Astrocyte of the hippocampus (primary cell): ENCODE data around the gene COL25A1.
"Not testable (repeated sequence)": the region's sequence is repeated elsewhere in the genome, so short reads cannot be mapped to it uniquely, and the experiment has no call there.

Experiments
- DNase-seq: peaks from one replicate; pipeline ENCODE4 v3.0.0; 2011; ENCODE audit warnings: low read depth, low spot score

The COL25A1 gene

GRCh38 chr4:108965472-108966076, 336.9 kb downstream of the COL25A1 start:
- no peak for DNase-seq

- no peak for DNase-seq
These were observed 337.4 kb downstream of the COL25A1 start for GRCh38 chr4:108965016-108965415.

GRCh38 chr4:108963910-108964309, 338.5 kb downstream of the COL25A1 start:
- no peak for DNase-seq

- no peak for DNase-seq
These were observed 343.0 kb downstream of the COL25A1 start for GRCh38 chr4:108959491-108959890.

GRCh38 chr4:108954880-108955279, 347.6 kb downstream of the COL25A1 start:
- no peak for DNase-seq

- DNase-seq = no peak
These were observed 348.5 kb downstream of the COL25A1 start for GRCh38 chr4:108953941-108954340.

- no peak for DNase-seq
These were observed 352.1 kb downstream of the COL25A1 start for GRCh38 chr4:108950158-108950915.

- DNase-seq = no peak
These were observed 354.9 kb downstream of the COL25A1 start for GRCh38 chr4:108947526-108947925.

GRCh38 chr4:108946237-108946636, 356.2 kb downstream of the COL25A1 start:
- DNase-seq = no peak

- DNase-seq = no peak
These were observed 358.4 kb downstream of the COL25A1 start for GRCh38 chr4:108943976-108944591.

- DNase-seq = no peak
These were observed 359.1 kb downstream of the COL25A1 start for GRCh38 chr4:108943371-108943770.

- no peak for DNase-seq
These were observed 360.5 kb downstream of the COL25A1 start for GRCh38 chr4:108941904-108942430.

GRCh38 chr4:108940634-108941033, 361.8 kb downstream of the COL25A1 start:
- DNase-seq = no peak

GRCh38 chr4:108940149-108940548, 362.3 kb downstream of the COL25A1 start:
- peak; percentile 60 for DNase-seq

GRCh38 chr4:108937066-108937465, 365.4 kb downstream of the COL25A1 start:
- DNase-seq = peak; percentile 23

GRCh38 chr4:108933925-108934324, 368.5 kb downstream of the COL25A1 start:
- DNase-seq = not testable (repeated sequence)

GRCh38 chr4:108933046-108933445, 369.4 kb downstream of the COL25A1 start:
- DNase-seq = no peak

- no peak for DNase-seq
These were observed 370.5 kb downstream of the COL25A1 start for GRCh38 chr4:108931926-108932325.

GRCh38 chr4:108930186-108930585, 372.3 kb downstream of the COL25A1 start:
- DNase-seq = no peak

GRCh38 chr4:108926781-108927180, 375.7 kb downstream of the COL25A1 start:
- DNase-seq = no peak

GRCh38 chr4:108926061-108926460, 376.4 kb downstream of the COL25A1 start:
- DNase-seq = no peak

- DNase-seq = no peak
These were observed 380.3 kb downstream of the COL25A1 start for GRCh38 chr4:108922191-108922590.
